GM19025 (cell line): ENCODE measurements around the gene HPS4.

Source experiments
- ATAC-seq: cut with Tn5 transposase; IDR thresholded peaks from one replicate; pipeline ENCODE4 v1.9.1; 2021; ENCODE audit warnings: mild to moderate bottlenecking, low read depth, moderate library complexity; ENCODE audit not compliant: unreplicated experiment

Gene HPS4

DNA sequence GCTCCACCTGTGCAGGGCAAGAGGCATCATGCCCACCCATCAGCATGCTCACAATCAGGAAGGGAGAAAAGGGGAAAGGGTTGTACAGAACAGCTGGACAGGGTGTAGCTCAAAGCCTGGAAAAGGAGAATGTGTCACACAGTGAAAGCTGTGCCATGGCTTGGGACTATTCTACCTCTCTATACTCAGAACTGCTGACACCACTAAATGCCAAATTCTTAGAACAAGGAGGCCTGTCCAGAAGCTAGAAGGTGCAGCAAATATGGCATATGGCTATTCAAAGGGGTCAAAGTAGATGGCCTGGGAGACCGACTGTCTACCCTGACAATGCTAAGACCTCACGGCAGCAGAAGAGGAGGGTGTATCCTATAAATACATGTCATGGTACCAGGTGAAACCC is 12.8 kb downstream of the HPS4 start:
- no peak for ATAC-seq

DNA sequence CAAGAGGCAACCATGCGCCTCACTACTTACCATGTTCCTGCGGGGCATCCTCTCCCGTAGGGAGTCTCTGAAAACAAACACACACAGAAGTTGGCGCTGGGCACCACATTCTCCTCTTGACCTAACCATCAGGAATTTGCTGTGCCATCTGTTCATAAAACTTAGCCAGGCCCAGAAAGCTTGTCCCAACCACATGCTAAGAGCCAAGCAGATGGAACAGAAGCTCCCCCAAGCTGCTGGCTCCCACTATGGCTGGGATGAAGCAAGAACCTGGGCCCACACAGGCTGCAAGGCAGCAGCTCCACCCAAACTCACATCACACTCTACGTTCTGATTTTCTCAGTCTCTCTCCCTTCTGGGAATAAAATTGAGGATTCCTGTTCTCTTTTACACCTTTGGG is 17.4 kb downstream of the HPS4 start:
- no peak for ATAC-seq

DNA sequence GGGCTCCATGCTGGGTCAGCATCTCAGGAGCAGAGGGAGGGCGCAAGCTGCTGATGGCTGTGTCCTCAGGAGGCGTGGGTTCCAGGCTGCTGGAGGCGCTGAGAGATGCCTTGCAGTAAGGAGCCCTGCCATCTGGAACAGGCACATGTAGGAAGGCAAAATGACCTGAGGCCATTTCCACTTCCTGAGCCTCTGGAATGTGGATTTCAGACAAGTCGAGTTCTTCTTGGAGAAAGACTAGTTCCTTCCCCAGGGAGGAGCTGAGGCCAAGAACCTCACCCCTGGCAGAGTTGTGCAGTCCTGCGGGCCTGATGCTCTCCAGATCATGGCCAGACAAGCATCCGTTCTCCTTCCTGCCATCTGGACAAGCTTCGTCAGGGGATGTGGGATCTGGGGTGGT is 19.3 kb downstream of the HPS4 start:
- no peak for ATAC-seq

DNA sequence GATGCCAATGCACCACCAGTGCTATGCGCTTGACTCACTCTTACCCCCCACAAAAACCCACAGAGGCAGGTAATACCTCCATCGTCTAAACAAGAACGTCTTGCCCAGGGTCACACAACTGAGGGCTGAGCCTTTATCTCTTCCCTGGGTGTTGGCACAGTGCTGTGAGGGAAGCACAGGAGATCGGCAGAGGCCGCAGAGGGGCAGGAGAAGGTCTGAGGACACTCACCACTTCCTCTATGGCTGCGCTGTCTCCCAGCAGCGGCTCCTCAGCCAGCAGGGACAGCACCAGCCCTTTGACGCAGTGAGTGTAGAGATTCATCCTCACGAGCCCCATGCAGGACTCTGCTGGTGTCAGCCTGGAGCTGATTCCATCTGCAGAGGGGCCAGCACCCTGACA is 19.9 kb downstream of the HPS4 start:
- ATAC-seq = no peak

DNA sequence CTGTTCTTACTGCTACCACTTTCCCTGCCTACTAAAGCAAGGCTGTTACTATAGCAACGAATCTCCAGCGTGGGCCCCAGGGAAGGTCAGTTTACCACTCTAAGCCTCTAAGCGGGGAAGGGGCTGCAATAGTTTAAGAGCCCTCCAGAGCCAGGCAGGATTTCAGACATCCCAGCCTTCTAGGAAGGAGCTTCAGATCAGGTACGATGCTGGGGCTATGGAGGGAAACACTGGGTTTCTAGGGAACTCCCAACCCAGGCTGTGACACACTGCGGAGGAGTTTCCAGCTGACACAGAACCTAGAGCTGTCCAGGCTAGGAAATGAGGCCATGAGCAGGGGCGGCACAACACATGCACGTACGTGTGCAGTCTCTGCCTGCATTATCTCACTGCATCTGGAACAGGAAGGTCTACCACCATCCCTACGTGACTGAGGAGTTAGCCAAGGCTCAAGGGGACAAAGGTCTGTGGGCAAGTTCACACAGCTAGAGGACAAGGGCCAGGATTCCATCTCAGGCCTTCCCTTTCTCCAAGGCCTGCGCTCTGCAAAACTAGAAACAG is 20.4 kb downstream of the HPS4 start:
- ATAC-seq = no peak

DNA sequence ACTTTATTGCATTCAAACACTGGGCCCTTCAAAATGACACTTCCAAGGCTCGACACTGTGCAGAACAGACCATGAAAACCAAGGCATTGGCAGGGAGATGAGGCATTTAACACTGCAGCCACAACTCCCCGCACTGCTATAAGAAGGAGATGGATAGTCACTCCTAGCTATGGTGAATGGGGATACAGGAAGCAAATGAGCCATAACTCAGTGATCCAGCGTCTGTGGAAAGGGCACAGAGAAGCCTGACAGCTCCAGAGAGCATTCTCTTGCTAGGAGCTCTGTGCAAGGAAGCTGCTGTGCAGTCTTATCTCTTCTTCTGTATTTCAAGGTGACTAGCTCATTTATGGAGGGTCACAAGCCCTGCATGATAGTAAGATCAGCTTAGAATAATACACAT is 20.9 kb downstream of the HPS4 start:
- ATAC-seq = no peak

DNA sequence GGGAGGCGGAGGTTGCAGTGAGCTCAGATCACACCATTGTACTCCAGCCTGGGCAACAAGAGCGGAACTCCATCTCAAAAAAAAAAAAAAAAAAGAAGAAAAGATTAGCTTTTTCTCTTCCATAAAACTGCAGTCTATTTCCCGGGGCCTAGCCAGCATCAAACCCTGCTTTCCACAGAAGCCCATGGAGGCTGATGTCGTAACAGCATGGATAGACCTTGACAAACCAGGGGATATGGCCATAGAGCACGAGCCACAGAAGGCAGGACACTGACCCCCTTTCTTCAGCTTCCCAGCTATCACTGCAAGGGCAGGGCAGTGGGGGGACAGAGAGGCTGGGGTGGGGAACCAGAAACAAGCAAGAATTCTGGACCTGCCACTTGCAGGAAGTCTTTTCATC is 21.5 kb downstream of the HPS4 start:
- ATAC-seq = no peak

DNA sequence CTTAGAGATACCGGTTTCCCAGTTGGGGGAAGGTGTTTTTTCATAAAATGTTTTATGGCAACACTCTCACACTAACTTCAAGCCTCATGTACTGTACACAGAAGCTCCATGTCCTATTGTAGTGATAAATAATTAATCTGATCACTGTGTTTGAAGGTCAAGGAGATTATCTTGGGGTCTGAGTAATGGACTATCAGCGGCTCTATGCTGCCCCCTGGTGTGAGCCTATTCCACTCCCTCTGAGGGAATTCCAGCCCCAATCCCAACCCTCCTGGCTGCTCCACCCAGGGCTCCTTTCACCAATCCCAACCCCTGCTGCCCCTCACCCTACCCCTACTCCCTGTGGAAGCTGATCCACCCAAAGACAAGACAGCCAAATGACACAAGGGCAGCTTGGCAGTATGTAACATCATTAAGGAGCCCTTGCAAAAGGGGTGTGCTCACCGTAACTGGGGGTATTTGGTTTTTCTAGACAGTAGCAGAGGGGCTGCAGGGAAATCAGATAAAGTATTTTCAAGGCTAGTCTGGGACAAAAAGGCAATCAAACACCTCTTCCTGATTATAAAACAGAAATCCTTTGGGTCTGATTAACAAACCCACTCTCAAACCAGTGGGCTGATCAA is 22.3 kb downstream of the HPS4 start:
- ATAC-seq = no peak

DNA sequence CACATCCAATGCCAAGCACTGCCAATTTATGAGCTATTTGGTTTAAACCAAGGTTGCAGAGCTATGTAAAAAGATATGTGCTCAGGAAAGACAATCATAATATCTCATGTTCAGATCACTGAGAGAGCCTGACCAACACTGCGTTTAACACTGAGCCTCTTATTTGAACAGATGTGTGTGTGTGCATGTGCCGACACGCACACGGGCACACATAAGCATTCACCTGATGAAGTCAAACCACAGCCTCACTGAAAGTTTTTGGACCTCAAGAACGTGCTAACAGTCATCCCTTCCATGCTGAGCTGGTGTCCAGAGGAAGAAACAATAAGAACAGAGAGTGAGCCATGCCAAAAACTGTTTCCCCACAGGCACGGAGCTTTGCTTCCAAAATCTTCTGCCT is 23.4 kb downstream of the HPS4 start:
- ATAC-seq = no peak

DNA sequence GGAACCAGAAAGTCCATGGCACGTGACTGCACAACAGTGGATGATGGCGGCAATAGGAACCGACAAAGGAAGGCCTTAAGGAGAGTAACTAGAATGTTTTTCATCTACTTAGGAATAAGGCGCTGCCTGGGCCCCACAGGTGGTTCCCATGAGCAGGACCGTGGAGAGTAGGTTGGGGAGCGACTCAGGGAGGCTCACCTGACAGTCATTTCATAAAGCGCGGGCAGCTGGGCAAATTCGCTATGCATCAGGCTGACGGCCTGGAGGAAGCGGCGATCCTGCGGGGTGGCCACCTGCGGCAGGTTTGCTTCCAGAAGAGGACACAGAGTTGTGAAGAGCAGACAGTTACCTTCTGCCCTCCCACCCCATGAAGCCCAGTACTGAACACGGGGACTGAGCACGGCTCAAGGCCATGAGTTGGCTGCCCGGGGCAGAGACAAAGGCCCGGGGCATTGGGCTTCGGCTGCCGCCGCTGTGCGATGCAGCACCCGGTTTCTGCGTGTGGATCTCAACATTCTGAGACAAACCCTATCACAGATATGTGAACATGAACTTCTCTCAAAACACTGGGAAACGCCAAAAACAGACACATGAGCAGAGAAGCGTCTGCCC is 25.8 kb downstream of the HPS4 start:
- no peak for ATAC-seq

DNA sequence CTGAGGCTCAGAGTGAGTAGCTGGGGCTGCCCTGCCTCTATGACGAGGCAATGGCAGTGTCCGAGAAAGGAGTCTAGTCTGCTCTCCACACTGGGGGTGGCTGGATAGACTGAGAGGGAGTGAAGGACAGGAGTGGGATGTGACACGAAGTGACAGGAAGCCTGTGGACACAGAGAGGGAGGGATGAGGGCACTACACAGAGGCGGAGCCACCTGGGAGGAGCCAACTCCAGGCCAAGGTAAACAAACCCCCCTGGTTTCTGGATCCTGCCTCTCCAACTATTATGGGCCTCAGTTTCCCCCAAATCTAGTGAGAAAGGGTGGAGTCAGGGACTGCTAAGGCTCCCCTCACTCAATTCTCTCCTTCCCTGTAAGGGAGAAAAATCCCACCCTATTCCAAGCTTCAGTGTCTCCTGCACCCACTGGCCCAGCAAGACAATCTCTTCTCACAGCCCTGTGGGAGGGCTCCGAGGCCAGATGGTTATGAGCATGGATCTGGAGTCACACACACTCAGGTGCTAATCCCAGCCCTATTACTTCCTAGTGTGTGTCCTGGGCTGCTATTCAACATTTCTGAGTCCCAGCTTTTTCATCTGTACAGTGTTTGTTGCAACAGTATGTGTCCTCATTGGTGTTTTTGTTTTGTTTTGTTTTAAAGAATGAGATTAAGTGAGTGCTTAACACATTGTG is 29.6 kb downstream of the HPS4 start:
- no peak for ATAC-seq

DNA sequence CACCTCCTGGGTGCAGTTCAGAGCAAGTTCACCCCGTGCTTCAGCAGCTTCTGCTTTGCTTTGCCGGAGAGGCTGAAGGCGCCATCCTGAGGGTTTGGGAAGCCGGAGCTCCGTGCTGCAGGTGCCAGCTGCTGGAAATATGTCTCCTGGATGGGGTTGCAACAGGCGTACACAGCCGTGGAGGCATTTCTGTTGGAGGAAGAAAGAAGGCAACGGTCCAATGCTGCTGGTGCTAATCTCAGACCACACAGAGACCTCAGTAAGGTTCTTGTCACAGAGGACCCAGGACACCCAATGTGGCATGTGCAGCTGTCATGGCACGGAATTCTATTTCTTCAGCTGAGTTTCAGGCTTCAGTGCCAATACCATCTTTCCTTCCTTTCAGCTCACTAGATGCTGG is 30.4 kb downstream of the HPS4 start:
- no peak for ATAC-seq

DNA sequence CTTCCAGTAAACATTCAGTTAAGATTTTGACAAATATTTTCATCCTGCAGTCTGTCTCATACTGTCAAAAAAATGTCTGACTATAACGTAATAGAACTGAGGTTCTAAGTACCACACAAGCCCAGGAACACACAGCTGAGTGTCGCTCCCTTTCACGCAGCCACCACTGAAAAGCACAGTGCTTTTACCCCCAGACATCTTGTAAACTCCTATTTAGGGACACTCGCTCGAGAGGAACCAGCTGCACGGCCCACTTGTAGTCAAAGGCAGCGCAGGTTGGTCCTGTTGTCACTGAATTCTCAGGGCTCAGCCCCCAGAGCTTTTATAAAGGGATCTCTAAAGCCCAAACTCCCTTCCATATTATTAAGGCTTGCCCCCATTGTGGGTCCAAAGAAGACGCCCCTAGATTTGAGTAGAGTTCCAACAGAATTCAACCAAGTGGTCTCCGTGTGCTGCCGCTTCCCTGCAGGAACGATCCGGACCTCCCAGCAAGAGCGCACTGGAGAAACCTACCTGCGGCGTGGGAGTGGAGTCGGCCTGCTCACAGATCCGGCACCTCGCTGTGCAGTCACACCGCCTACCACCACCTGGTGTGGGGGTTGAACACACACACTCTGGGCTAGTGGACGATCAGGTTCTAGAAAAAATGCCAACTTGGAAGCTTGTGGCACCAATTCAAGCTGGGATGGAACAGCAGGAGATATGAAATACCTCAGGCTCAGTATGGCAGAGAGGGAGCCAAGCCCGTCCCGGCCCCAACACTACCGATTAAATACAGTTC is 31.2 kb downstream of the HPS4 start:
- no peak for ATAC-seq

DNA sequence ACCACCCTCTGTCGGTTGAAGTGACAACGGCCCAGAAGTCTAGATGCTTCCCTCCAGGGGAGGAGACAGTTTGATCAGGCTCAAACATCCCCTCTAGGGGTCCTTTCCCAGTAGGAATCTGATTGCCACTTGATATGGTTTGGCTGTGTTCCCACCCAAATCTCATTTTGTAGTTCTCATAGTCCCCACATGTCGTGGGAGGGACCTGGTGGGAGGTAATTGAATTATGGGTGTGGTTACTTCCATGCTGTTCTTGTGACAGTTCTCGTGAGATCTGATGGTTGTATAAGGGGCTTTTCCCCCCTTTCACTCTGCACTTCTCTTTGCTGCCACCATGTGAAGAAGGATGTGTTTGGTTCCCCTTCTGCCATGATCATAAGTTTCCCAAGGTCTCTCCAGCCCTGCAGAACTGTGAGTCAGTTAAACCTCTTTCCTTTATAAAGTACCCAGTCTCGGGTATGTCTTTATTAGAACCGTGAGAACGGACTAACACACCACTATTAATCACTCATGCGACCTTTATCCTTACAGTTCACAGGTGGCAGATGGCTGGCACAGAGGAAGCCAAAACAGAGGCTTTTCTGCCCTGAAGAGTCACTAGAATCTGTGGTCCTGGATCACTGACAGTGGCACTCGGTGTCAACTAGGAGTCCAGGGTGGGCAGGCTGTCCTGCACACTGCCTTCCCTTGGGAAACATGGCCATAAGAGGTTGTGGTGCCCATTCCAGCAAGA is 33.0 kb downstream of the HPS4 start:
- ATAC-seq = no peak

DNA sequence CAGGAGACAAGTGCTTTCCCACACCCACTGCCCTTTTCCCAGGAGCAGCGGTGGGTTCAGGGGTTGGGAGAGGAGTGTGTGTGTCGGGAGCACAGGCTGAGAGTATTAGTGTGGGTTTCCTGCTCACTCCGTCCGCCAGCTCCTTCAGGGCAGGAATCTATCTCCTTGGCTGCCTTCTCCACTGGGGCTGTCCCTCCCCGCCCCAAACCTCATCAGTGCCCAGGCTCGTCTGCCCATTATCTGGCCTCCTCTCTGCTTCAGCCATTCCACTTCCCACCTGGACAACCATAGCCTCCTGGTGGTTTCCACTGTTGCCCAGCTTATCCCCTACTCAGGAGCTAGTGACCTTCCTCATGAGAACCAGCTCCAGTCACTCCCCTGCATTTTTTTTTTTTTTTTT is 34.6 kb downstream of the HPS4 start:
- no peak for ATAC-seq

DNA sequence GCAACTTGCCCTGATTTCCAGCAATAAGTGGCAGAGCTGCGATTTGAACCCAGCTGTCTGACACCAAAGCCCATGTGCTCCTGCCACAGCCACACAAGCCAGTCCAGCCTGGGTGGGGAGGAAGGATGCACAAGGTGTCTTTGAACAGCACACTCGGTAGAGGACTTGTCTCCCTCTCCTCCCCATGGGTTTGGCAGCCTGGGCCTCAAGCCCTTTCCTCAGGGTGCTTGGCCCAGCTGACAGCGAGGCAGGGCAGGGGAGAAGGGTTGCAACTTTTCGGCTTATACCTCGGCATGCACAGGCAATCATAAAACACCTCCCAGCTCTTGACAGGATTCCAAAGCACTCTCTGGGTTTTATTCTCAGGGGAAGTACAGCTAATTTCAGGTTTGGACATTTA is 35.2 kb downstream of the HPS4 start:
- ATAC-seq = no peak

DNA sequence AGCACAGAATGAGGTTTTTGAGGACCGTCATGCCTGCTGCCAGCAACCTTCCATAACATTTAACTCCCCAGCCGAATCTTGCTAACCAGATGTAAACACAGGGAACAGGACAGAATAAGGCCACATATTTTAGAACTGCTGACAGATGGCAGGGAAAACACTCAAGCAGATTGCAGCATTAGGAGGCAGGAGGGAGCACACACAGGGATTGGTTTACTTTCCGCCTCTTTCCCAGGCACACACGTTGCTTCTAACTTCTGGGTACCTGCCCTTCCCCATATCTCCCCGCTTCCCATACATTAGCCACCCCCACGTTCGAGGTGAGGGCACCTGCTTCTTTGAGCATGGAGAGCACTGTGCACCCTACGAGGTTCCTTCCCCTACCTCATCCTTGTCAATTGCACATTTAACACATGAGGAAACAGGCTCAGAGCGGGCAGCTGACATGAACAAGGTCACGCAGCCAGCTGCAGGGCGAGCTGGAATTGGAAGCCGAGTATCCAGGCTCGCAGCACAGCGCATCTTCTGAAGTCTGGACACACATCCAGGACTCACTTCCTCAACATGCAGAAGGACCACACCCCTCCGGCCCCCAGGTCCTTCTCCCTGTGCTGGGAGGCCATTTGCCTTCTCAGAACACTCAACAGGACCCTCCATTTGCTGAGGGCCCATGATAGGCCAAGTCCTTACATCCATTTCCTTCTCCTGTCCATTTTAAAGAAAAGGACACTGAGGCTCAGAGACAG is 35.8 kb downstream of the HPS4 start:
- no peak for ATAC-seq

DNA sequence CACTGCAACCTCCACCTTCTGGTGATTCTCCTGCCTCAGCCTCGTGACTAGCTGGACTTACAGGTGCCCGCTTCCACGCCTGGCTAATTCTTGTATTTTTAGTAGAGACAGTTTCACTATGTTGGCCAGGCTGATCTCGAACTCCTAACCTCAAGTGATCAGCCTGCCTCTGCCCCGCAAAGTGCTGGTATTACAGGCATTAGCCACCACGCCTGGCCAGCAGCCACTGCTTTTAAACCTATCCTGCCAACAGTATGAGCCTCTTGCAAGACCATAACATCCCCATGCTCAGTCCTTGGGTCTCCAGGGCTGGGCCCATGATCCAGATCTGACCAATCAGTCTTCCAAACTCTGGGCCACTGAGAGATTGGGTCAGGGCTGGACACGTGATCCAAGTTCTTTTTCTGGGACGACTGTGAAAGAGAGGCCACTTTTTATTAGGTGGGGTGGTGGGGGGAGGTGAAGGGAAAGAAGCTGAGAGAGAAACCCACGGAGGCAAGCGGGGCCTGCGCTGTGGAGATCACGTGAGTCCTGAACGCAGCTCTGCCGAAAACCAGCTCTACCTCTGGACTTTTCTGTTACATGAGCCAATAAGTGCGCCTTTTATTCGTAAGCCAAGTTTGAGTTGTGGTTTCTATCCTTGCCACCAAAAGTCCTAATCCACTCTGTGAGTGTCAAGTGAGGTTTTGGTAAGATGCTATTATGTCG is 36.6 kb downstream of the HPS4 start:
- ATAC-seq = no peak

DNA sequence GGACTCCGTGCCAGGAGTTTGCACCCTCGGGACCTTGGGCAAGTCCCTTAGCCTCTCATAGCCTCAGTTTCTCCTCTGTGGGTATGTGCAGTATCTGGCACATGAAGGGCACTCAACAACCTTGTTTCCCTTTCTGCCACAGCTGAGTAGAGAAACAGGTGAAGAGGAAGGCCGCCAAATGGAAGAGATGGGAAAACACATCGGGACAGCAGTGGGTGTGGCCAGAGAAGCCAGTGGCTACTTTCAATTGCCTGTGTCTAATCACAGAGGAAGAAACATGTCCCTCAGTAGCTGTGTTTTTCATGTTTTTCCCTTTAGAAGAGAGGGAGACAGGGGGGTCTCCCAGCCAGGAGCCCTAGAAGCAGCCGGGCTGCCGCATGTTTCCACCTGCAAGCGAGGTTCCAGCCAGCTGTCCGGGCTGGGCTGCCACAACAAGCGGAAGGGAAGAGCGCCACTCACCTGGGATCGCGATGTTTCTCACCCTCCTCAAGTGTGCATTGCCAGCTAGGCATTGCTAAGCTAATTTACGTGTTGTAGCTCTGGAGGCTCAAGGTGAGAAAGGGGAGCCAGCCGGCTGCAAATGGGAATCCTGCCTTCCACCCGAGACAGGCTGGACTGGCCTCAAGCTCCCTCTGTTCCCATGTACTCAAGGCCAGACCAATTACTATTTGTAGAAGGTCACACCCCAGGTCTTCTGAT is 37.9 kb downstream of the HPS4 start:
- ATAC-seq = no peak
